Endothelial cell of umbilical vein (primary cell): ENCODE measurements around the gene FAM222B. TPM values are rescaled to one million over a fixed set of nuclear protein-coding genes. Genes with fewer than 3 reads are reported as not detected.
"Not testable (repeated sequence)": the region's sequence is repeated elsewhere in the genome, so short reads cannot be mapped to it uniquely, and the experiment has no call there.

Experiments used
- BruUV-seq: library from RNA; stranded (reverse); fragments of 400-500 nt; replicated peaks from 2 replicates; lab custom pipeline; 2021; lab: Mats Ljungman, UMichigan
- CTCF ChIA-PET: fragments of 300-600, 350-600 bp; sonication (Branson Sonifier 250); formaldehyde crosslinking; loops from one replicate; lab custom pipeline; 2021; ENCODE audit warnings: antibody characterized with exemption, inconsistent platforms; lab: Charles Lee
- POLR2A ChIA-PET: fragments of 300-600, 350-600 bp; sonication (Branson Sonifier 250); formaldehyde crosslinking; loops from one replicate; lab custom pipeline; 2021; ENCODE audit warnings: antibody characterized with exemption, inconsistent platforms; lab: Charles Lee
- DNase-seq: peaks from one replicate; pipeline ENCODE4 v3.0.0-alpha.2; 2011; ENCODE audit warnings: low read depth, low spot score
- FAIRE-seq: peaks from 2 replicates; lab custom pipeline; 2011; peaks lifted over from hg19 to GRCh38; lab: Jason Lieb, UNC
- H2AFZ ChIP-seq: 2 replicates; pipeline ENCODE4 v1.6.0; 2012; ENCODE audit warnings: low read depth, low read length, control low read depth, inconsistent platforms
- H3K27ac ChIP-seq: 2 replicates; pipeline ENCODE4 v1.5.1; 2011; ENCODE audit warnings: low read depth, mild to moderate bottlenecking, control low read depth, low read length, moderate library complexity; ENCODE audit not compliant: insufficient read depth
- H3K27me3 ChIP-seq, 2 experiments: 2 replicates each; pipeline versions ENCODE4 v1.6.0 to v1.6.1; 2011; ENCODE audit warnings: low read length in 2 of 2, mixed read lengths in 1 of 2; ENCODE audit not compliant: control insufficient read depth in 2 of 2, insufficient read depth in 2 of 2
- H3K36me3 ChIP-seq, 2 experiments: 2 replicates in 1 of 2; 3 replicates in 1 of 2; pipeline ENCODE4 v1.5.1; 2011; ENCODE audit warnings: low read length in 2 of 2, mild to moderate bottlenecking in 1 of 2, moderate library complexity in 1 of 2; ENCODE audit not compliant: control insufficient read depth in 2 of 2, insufficient read depth in 2 of 2; ENCODE audit errors: extremely low read depth in 1 of 2
- H3K4me1 ChIP-seq: 3 replicates; pipeline ENCODE4 v1.5.1; 2011; ENCODE audit warnings: mild to moderate bottlenecking, low read length; ENCODE audit not compliant: control insufficient read depth, insufficient read depth; ENCODE audit errors: extremely low read depth
- H3K4me2 ChIP-seq: 2 replicates; pipeline ENCODE4 v1.6.1; 2011; ENCODE audit warnings: low read length, control low read depth, mixed read lengths; ENCODE audit not compliant: insufficient read depth
- H3K4me3 ChIP-seq, 3 experiments: fragments of 200-600 bp in 1 of 3; sonication (generic), shearing (Covaris generic) in 1 of 3; replicated peaks in 1 of 3; 2 replicates each; pipeline ENCODE4 v1.5.1; 2011 to 2016; ENCODE audit warnings: control low read depth in 3 of 3, low read length in 3 of 3, mild to moderate bottlenecking in 2 of 3, inconsistent platforms in 1 of 3, low read depth in 1 of 3, moderate library complexity in 1 of 3; ENCODE audit not compliant: insufficient read depth in 1 of 3
- H3K79me2 ChIP-seq: 2 replicates; pipeline ENCODE4 v1.6.0; 2012; ENCODE audit warnings: low read length, inconsistent platforms; ENCODE audit not compliant: control insufficient read depth, insufficient read depth
- H3K9ac ChIP-seq: replicated peaks from 2 replicates; pipeline ENCODE3; 2011; ENCODE audit warnings: low read length, control low read depth; ENCODE audit not compliant: insufficient read depth; ENCODE audit errors: extremely low read depth
- H3K9me1 ChIP-seq: replicated peaks from 3 replicates; pipeline ENCODE4 v1.6.0; 2011; ENCODE audit warnings: mild to moderate bottlenecking, low read length; ENCODE audit not compliant: control insufficient read depth, insufficient read depth; ENCODE audit errors: extremely low read depth
- H3K9me3 ChIP-seq: replicated peaks from 2 replicates; pipeline ENCODE4 v1.5.1; 2012; ENCODE audit warnings: low read length, inconsistent platforms; ENCODE audit not compliant: control insufficient read depth, insufficient read depth
- H4K20me1 ChIP-seq: replicated peaks from 2 replicates; pipeline ENCODE3; 2011; ENCODE audit warnings: mild to moderate bottlenecking, low read length; ENCODE audit not compliant: control insufficient read depth, insufficient read depth; ENCODE audit errors: extremely low read depth
- CTCF ChIP-seq, 2 donors: IDR thresholded peaks; 1 replicate in 1 of 2; 2 replicates in 1 of 2; pipeline ENCODE4 v1.5.1; 2011; ENCODE audit warnings: low read length in 2 of 2, mild to moderate bottlenecking in 2 of 2, moderate library complexity in 2 of 2, control low read depth in 1 of 2, inconsistent platforms in 1 of 2, low read depth in 1 of 2; ENCODE audit not compliant: insufficient read depth in 1 of 2; ENCODE audit errors: extremely low read depth in 1 of 2
- EZH2 ChIP-seq: IDR thresholded peaks from 2 replicates; pipeline ENCODE4 v1.6.1; 2012; ENCODE audit warnings: borderline replicate concordance, low read depth, mild to moderate bottlenecking, moderate library complexity, low read length, inconsistent platforms; ENCODE audit not compliant: severe bottlenecking
- FOS ChIP-seq: IDR thresholded peaks from 2 replicates; pipeline ENCODE4 v1.6.1; 2011; ENCODE audit warnings: mild to moderate bottlenecking, low read length, moderate library complexity, borderline replicate concordance; ENCODE audit not compliant: insufficient read depth
- GATA2 ChIP-seq: IDR thresholded peaks from 2 replicates; pipeline ENCODE4 v1.7.0; 2011; ENCODE audit warnings: low read depth, mild to moderate bottlenecking, moderate library complexity, mixed read lengths, low read length; ENCODE audit not compliant: insufficient read length, insufficient read depth
- MAX ChIP-seq: IDR thresholded peaks from 2 replicates; pipeline ENCODE4 v1.6.1; 2011; ENCODE audit not compliant: insufficient read depth, insufficient read length
- POLR2A ChIP-seq: IDR thresholded peaks from 2 replicates; pipeline ENCODE4 v1.6.1; 2012; ENCODE audit warnings: low read depth, mild to moderate bottlenecking, control low read depth, low read length
- POLR2AphosphoS5 ChIP-seq: IDR thresholded peaks from 2 replicates; pipeline ENCODE4 v1.6.1; 2012; ENCODE audit warnings: low read depth, mild to moderate bottlenecking, control low read depth, low read length, moderate library complexity; ENCODE audit not compliant: insufficient read depth
- dilution Hi-C: fragments of 300-500 bp; cut with MboI; formaldehyde crosslinking; loops from one replicate; pipeline ENCODE4 v1.15.0; 2019; ENCODE audit warnings: low sequenced_read_pairs; ENCODE audit not compliant: extremely low pct_ligation_motif_present
- intact Hi-C: fragments of 100-400 bp; cut with micrococcal nuclease; formaldehyde crosslinking; loops from one replicate; pipeline ENCODE4 v1.10.0; 2022
- polyA plus RNA-seq, 4 experiments: library from polyadenylated mRNA; depleted of rRNA in 3 of 4; stranded (reverse) in 3 of 4; unstranded in 1 of 4; fragments of >200 nt; gene quantifications; 2 replicates each; pipeline versions ENCODE4 v1.2.1 to v1.2.3, GENCODE V29; 2011 to 2012; ENCODE audit warnings: missing spikeins in 1 of 4
- total RNA-seq: library from RNA; stranded (reverse); gene quantifications from 2 replicates; pipeline ENCODE4 v1.2.3, GENCODE V29; 2021

Gene FAM222B
- total and polyA plus RNA-seq, 2 donors (not counting 3 experiments of a cell fraction or from before 2014, with no cell fraction given): 21.1 to 30.6 TPM

GRCh38 chr17:28839221-28839620, 3.4 kb downstream of the FAM222B start:
- no peaks in the 10 kb centered on the region for H3K9me3 ChIP-seq
- H2AFZ ChIP-seq: no peak overlapping the region
- ChIA-PET POLR2A (no interaction called here), CTCF (interaction anchor here (1.1 to 7.3 kb wide), 2 partner anchors 42 to 76 kb away, joined by 4 to 130 read pairs; no protein-coding TSS in a partner anchor)
- no peaks in the 10 kb centered on the region for H3K27me3 ChIP-seq
- BruUV-seq: no TSS peak
- H3K4me3 ChIP-seq: no peak overlapping the region
- intact Hi-C loops (no loop called here), dilution Hi-C loops (no loop called here)
- no peak overlapping the region for H3K27ac ChIP-seq
- H3K4me1 ChIP-seq: peaks cover 19% of the 10 kb centered on the region
- FAIRE-seq (no peak), DNase-seq (peak; percentile 54)
- TF ChIP-seq GATA2: no peak
- TF ChIP-seq EZH2: no peak
- TF ChIP-seq POLR2AphosphoS5: no peak
- TF ChIP-seq MAX: no peak
- no peak for TF ChIP-seq FOS
- TF ChIP-seq CTCF (IDR thresholded peaks at IDR 0.05; ENCODE audit: extremely low read depth in 1 of 2, insufficient read depth in 1 of 2, low read depth in 1 of 2, low read length in 2 of 2): no peak
- no peak for TF ChIP-seq POLR2A
- no peaks in the 10 kb centered on the region for H3K36me3 ChIP-seq
- peaks cover 71% of the 10 kb centered on the region for H3K79me2 ChIP-seq
- H4K20me1 ChIP-seq: peaks cover 3% of the 10 kb centered on the region
- H3K4me2 ChIP-seq: peak overlapping the region; percentile 42
- no peaks in the 10 kb centered on the region for H3K9me1 ChIP-seq
- H3K9ac ChIP-seq: no peak overlapping the region

- H4K20me1 ChIP-seq, H3K9me1 ChIP-seq, DNase-seq, FAIRE-seq, BruUV-seq, POLR2A ChIA-PET, H3K27me3 ChIP-seq, intact Hi-C loops, H3K36me3 ChIP-seq, H2AFZ ChIP-seq, H3K9me3 ChIP-seq, H3K9ac ChIP-seq, dilution Hi-C loops, H3K27ac ChIP-seq, H3K4me3 ChIP-seq, H3K4me2 ChIP-seq: not testable (repeated sequence)
- Histone ChIP-seq H3K79me2 (peaks cover 78% of the 10 kb centered on the region), H3K4me1 (peaks cover 14% of the 10 kb centered on the region)
- CTCF ChIA-PET: interaction anchor here (0.6 to 1.0 kb wide), 2 partner anchors 73 to 402 kb away, joined by 3 to 5 read pairs; no protein-coding TSS in a partner anchor
Measured at GRCh38 chr17:28836541-28836940, 6.0 kb downstream of the FAM222B start.
